HG02678 (cell line): ENCODE data around the gene RBM20.
"Not testable (repeated sequence)": the region's sequence is repeated elsewhere in the genome, so short reads cannot be mapped to it uniquely, and the experiment has no call there.

Experiments
- ATAC-seq: cut with Tn5 transposase; IDR thresholded peaks from one replicate; pipeline ENCODE4 v1.9.1; 2021; ENCODE audit warnings: mild to moderate bottlenecking, moderate library complexity; ENCODE audit not compliant: unreplicated experiment

RBM20 gene

GRCh38 chr10:110643653-110644597 lies at the start of gene RBM20:
RBM20 (plus strand) TSS chr10:110644336; CDS start chr10:110644455, 119 bp downstream.
- ATAC-seq: no peak

GRCh38 chr10:110597476-110597875 lies 46.7 kb upstream of the RBM20 start:
- no peak for ATAC-seq

- ATAC-seq: peak; percentile 50
Measured at GRCh38 chr10:110600487-110601101, 43.5 kb upstream of the RBM20 start.

- ATAC-seq: no peak
Measured at GRCh38 chr10:110601581-110601980, 42.6 kb upstream of the RBM20 start.

- no peak for ATAC-seq
Measured at GRCh38 chr10:110608087-110608486, 36.0 kb upstream of the RBM20 start.

GRCh38 chr10:110609605-110610004 lies 34.5 kb upstream of the RBM20 start:
- ATAC-seq: no peak

GRCh38 chr10:110610308-110610774 lies 33.8 kb upstream of the RBM20 start:
- no peak for ATAC-seq

GRCh38 chr10:110610781-110611180 lies 33.4 kb upstream of the RBM20 start:
- ATAC-seq: not testable (repeated sequence)

GRCh38 chr10:110612087-110612486 lies 32.0 kb upstream of the RBM20 start:
- ATAC-seq: peak; percentile 46

GRCh38 chr10:110612629-110613028 lies 31.5 kb upstream of the RBM20 start:
- no peak for ATAC-seq

- no peak for ATAC-seq
Measured at GRCh38 chr10:110613341-110613995, 30.7 kb upstream of the RBM20 start.

- peak; percentile 50 for ATAC-seq
Measured at GRCh38 chr10:110613996-110614495, 30.1 kb upstream of the RBM20 start.

GRCh38 chr10:110615057-110615747 lies 28.9 kb upstream of the RBM20 start:
- no peak for ATAC-seq

- ATAC-seq: no peak
Measured at GRCh38 chr10:110616493-110617033, 27.6 kb upstream of the RBM20 start.

- no peak for ATAC-seq
Measured at GRCh38 chr10:110617425-110618229, 26.5 kb upstream of the RBM20 start.

GRCh38 chr10:110618230-110618610 lies 25.9 kb upstream of the RBM20 start:
- no peak for ATAC-seq

GRCh38 chr10:110619514-110620397 lies 24.4 kb upstream of the RBM20 start:
- ATAC-seq: no peak

- ATAC-seq: no peak
Measured at GRCh38 chr10:110620398-110620719, 23.8 kb upstream of the RBM20 start.

- not testable (repeated sequence) for ATAC-seq
Measured at GRCh38 chr10:110623316-110623715, 20.8 kb upstream of the RBM20 start.
